GM10266 (cell line): ENCODE results near the gene C8G.

Experiments
- DNase-seq: peaks from one replicate; pipeline ENCODE4 v3.0.0; 2012; ENCODE audit errors: extremely low spot score
- CTCF ChIP-seq: IDR thresholded peaks from 2 replicates; pipeline ENCODE4 v1.5.1; 2012; ENCODE audit warnings: mild to moderate bottlenecking, low read depth; ENCODE audit not compliant: control insufficient read depth, insufficient read depth; ENCODE audit errors: missing control alignments

C8G gene

GRCh38 chr9:136937186-136938001 is 7.6 kb upstream of the C8G start:
- no peak for TF ChIP-seq CTCF
- DNase-seq, result no peak

- TF ChIP-seq CTCF, result no peak
- no peak for DNase-seq
These were observed 5.5 kb upstream of the C8G start for GRCh38 chr9:136939431-136939995.

- DNase-seq, result no peak
- no peak for TF ChIP-seq CTCF
These were observed 5.0 kb upstream of the C8G start for GRCh38 chr9:136939996-136940525.

- no peak for DNase-seq
These were observed 4.4 kb upstream of the C8G start for GRCh38 chr9:136940526-136941230.

GRCh38 chr9:136941231-136942111 is 3.6 kb upstream of the C8G start:
- no peak for DNase-seq

More at GRCh38 chr9:136940526-136941230, 4.4 kb upstream of the C8G start:
- no peak for TF ChIP-seq CTCF

More at GRCh38 chr9:136941231-136942111, 3.6 kb upstream of the C8G start:
- TF ChIP-seq CTCF, result no peak
